Measurements from ENCODE around the gene PCDH9. TPM values are rescaled to one million over a fixed set of nuclear protein-coding genes. Genes with fewer than 3 reads are reported as not detected.
"Not testable (repeated sequence)": the region's sequence is repeated elsewhere in the genome, so short reads cannot be mapped to it uniquely, and the experiment has no call there.

The PCDH9 gene
- total RNA-seq, 2 donors from 2014 or later, result 0.44 to 1.0 TPM

DNA sequence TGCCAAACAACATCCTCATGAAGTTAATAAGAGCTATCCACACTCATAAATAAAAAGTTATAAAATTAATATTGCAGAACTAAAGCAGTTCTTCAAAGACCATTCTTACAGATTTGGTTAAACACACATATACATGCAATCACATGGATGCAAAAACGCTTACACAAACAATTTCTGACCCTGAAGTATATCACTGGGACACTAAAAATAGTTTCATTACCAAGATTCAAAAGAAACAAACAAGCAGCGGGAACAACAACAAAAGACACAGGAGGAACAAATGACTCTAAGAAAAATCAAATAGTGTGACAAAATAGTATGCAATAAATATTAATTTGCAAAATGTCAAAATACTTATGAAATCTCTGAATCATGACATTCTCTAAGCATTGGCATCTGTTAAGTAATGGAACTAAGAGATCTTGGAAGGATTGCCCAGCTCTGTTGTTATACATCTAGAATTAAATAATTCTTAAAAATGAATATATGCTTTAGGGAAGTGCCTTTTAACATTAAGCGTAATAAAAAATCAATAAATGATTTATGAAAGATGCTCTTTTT lies 132.2 kb downstream of the PCDH9 start:
- Histone ChIP-seq H3K9ac (ENCODE audit: low read depth in 2 of 2, low read length in 2 of 2) (no peak overlapping the region), H3K9me3 (no peaks in the 10 kb centered on the region), H3K36me3 (no peaks in the 10 kb centered on the region), H3K4me1 (no peaks in the 10 kb centered on the region), H3K27ac (no peak overlapping the region), H3K4me3 (no peak overlapping the region), H3K27me3 (no peaks in the 10 kb centered on the region)
- DNase-seq, result no peak
- intact Hi-C loops (cut with DNase I), result no loop called here
- no peak for TF ChIP-seq CTCF (IDR thresholded peaks at IDR 0.05)

DNA sequence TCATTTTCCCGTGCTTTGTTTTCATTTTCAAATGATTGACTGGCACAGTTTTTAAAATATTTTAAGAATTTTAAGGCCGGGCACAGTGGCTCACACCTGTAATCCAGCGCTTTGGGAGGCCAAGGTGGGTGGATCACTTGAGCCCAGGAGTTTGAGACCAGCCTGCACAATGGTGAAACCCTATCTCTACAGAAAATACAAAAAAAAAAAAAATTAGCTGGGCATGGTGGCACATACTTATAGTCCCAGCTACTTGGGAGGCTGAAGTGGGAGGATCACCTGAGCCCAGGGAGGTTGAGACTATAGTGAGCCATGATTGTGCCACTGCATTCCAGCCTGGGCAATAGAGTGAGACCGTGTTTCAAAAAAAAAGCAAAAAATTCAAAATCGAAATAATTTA lies 133.2 kb downstream of the PCDH9 start:
- H3K4me1 ChIP-seq; H3K36me3 ChIP-seq; H3K9ac ChIP-seq (ENCODE audit: low read depth in 2 of 2, low read length in 2 of 2); H3K27me3 ChIP-seq; DNase-seq; intact Hi-C loops (cut with DNase I); H3K4me3 ChIP-seq; H3K9me3 ChIP-seq; H3K27ac ChIP-seq: not testable (repeated sequence)

GRCh38 chr13:67096418-67096817 lies 133.7 kb downstream of the PCDH9 start:
- intact Hi-C loops (cut with DNase I), result no loop called here
- H3K27ac ChIP-seq, result no peak overlapping the region
- no peaks in the 10 kb centered on the region for H3K4me1 ChIP-seq

DNA sequence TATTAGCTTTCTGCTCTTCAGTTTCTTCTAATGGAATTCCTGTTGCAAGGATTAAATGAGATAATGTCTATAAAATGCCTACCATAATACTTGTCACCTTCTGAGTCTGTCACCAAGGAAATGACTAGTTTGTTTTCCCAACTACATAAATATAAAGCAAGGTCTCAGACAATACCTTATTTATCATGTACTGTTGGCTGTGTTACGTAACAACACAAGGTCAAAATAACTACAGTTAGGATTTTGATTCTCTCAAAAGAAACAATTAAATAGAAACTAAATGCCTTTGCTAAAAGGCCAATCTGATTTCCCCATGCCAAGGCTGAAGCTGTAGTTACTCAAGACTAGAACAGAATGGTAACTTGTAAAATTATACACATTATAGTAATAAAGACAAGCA lies 134.5 kb downstream of the PCDH9 start:
- no peak for DNase-seq

More at GRCh38 chr13:67096418-67096817, 133.7 kb downstream of the PCDH9 start:
- Histone ChIP-seq H3K4me3 (no peak overlapping the region), H3K36me3 (no peaks in the 10 kb centered on the region), H3K27me3 (no peaks in the 10 kb centered on the region), H3K9ac (ENCODE audit: low read depth in 2 of 2, low read length in 2 of 2) (no peak overlapping the region), H3K9me3 (no peaks in the 10 kb centered on the region)
- DNase-seq, result no peak
- no peak for TF ChIP-seq CTCF (IDR thresholded peaks at IDR 0.05)

DNA sequence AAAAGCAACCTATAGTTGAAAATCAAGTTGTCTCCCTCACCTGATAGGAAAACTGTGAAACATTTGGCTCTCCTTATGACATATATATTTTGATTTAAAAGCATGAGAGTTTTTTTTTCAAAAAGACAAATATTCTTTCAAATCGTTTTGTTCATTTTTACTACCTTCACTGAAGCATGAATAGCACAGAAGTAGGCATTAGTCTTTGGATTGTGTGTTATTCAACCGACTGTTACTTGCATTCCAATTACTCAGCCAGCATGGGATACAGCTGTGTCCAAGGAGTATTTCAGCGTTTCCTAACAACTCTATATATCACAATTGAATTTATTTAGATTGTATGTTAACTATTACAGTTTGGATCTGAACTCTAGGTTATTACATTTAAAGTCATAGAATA lies 135.2 kb downstream of the PCDH9 start:
- no peak overlapping the region for H3K4me3 ChIP-seq

More for the DNA sequence above, 134.5 kb downstream of the PCDH9 start:
- Histone ChIP-seq H3K9ac (ENCODE audit: low read depth in 2 of 2, low read length in 2 of 2) (no peak overlapping the region), H3K27me3 (no peaks in the 10 kb centered on the region), H3K4me3 (no peak overlapping the region), H3K27ac (no peak overlapping the region), H3K36me3 (no peaks in the 10 kb centered on the region), H3K9me3 (no peaks in the 10 kb centered on the region), H3K4me1 (no peaks in the 10 kb centered on the region)
- intact Hi-C loops (cut with DNase I), result no loop called here
- TF ChIP-seq CTCF (IDR thresholded peaks at IDR 0.05), result no peak

More for the DNA sequence above, 135.2 kb downstream of the PCDH9 start:
- no peak for DNase-seq
- no peak for TF ChIP-seq CTCF (IDR thresholded peaks at IDR 0.05)
- intact Hi-C loops (cut with DNase I), result no loop called here
- Histone ChIP-seq H3K36me3 (no peaks in the 10 kb centered on the region), H3K4me1 (no peaks in the 10 kb centered on the region), H3K27me3 (no peaks in the 10 kb centered on the region), H3K27ac (no peak overlapping the region), H3K9me3 (no peaks in the 10 kb centered on the region), H3K9ac (ENCODE audit: low read depth in 2 of 2, low read length in 2 of 2) (no peak overlapping the region)
